ENCODE results near the gene DOCK3.
"Not testable (repeated sequence)": the region's sequence is repeated elsewhere in the genome, so short reads cannot be mapped to it uniquely, and the experiment has no call there.

DOCK3 gene

DNA sequence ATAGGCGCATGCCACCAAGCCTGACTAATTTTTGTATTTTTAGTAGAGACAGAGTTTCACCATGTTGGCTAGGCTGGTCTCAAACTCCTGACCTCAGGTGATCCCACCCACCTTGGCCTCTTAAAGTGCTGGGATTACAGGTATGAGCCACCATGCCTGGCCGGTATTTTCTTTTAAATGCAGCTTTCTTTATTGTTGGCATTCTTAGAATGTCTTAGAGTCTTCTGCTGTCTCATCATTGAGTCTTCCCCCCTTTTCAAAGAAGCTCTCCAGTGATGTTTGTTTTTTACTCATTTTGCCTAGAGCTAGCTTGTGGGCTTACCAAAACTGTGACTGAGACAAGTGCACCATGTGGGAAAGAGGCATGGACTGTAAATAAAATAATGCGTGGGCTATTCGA is 13.9 kb downstream of the DOCK3 start:
- DNase-seq: not testable (repeated sequence)

- no peak for DNase-seq
These were observed 14.8 kb downstream of the DOCK3 start for GRCh38 chr3:50689558-50689957.

DNA sequence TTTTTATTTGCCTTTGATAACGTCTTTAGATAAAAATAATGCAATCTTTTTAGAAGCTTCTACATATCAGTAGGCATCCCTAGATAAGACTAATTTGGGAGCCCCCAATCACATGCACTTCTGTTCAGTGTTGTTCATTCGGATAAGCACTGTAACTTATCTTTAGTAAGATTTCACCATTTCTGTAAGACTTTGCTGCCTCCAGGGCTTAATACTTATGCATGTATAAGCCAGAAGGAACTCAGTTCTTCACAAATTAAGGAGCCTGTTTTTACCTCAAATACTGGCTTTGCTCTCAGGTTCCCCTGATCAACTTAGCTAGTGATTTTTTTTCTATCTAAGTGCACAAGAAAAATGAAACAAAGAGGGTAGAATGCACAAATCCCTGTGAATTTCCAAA is 20.3 kb downstream of the DOCK3 start:
- no peak for DNase-seq

DNA sequence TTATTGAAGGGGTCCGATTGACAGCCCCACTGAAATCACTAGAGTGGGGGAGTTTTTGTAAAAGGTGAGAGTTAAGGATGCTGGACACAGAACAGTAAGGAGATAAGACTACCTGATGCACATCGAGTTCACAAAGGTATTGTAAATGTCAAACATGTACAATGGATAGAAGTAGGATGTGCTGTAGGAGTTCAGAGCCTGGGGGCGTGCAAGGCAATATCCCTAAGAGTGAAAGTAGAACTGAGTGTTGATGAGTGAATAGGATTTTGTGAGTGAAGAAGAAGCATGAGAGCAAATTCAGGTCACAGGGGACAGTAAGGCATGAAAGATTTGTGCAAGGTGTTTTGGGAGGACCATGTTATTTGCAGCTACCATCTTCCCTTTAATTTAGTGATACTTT is 21.5 kb downstream of the DOCK3 start:
- DNase-seq: no peak

GRCh38 chr3:50698269-50698668 is 23.5 kb downstream of the DOCK3 start:
- no peak for DNase-seq

GRCh38 chr3:50708620-50709019 is 33.9 kb downstream of the DOCK3 start:
- no peak for DNase-seq

GRCh38 chr3:50714946-50715345 is 40.2 kb downstream of the DOCK3 start:
- no peak for DNase-seq

GRCh38 chr3:50724831-50725230 is 50.1 kb downstream of the DOCK3 start:
- DNase-seq: no peak

DNA sequence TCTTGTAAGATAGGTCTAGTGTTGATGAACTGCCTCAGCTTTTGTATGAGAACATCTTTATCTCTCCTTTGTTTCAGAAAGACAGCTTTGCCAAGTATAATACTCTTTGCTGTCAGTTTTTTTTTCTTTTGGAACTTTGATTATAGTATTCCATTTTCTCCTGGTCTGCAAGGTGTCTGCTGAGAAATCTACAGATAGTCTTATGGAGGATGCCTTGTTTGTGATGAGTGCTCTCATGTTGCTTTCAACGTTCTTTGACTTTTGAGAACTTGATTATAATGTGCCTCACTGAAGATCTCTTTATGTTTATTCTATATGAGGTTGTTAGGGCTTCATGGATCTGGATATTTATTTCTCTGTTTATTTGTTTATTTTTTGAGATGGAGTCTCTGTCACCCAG is 60.3 kb downstream of the DOCK3 start:
- no peak for DNase-seq

GRCh38 chr3:50737193-50737905 is 62.6 kb downstream of the DOCK3 start:
- no peak for DNase-seq

- DNase-seq: no peak
These were observed 63.3 kb downstream of the DOCK3 start for GRCh38 chr3:50737906-50738598.

- DNase-seq: no peak
These were observed 68.9 kb downstream of the DOCK3 start for GRCh38 chr3:50743643-50744042.

GRCh38 chr3:50749822-50750221 is 75.1 kb downstream of the DOCK3 start:
- DNase-seq: no peak

DNA sequence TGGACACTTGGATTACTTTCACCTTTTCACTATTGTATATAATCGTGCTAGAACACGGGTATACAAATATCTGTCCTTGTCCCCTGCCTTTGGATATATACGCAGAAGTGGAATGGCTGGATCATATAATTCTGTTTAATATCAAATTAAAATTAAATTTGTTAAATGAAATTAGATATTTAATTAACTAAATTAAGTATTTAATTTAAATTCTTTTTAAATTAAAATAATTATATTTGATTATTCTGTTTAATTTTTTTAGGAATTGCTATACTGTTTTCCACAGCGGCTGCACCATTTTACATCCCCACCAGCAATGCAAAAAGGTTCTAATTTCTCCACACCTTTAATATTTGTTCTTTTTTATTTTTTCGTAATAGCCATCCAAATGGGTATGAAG is 84.3 kb downstream of the DOCK3 start:
- DNase-seq: no peak

DNA sequence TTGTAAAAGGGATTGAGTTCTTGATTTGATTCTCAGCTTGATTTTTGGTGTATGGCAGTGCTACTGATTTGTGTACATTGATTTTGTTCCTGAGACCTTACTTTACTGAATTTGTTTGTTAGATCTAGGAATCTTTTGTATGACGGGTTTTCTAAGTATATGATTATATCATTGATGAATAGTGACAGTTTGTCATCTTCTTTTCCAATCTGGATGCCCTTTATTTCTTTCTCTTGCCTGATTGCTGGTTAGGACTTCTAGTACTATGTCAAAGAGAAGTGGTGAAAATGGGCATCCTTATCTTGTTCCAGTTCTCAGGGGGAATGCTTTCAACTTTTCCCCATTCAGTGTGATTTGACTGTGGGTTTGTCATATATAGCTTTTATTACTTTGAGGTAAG is 103.0 kb downstream of the DOCK3 start:
- no peak for DNase-seq

DNA sequence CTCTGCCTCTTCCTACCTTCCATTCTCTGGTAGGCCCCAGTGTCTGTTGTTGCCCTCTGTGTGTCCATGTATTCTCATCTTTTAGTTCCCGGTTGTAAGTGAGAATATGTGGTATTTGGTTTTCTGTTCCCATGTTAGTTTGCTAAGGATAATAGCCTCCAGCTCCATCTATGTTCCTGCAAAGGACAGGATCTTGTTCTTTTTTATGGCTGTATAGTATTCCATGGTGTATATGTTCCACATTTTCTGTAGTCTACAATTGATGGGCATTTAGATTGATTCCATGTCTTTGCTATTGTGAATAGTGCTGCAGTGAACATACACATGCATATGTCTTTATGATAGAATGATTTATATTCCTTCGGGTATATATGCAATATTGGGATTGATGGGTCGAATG is 107.0 kb downstream of the DOCK3 start:
- not testable (repeated sequence) for DNase-seq

DNA sequence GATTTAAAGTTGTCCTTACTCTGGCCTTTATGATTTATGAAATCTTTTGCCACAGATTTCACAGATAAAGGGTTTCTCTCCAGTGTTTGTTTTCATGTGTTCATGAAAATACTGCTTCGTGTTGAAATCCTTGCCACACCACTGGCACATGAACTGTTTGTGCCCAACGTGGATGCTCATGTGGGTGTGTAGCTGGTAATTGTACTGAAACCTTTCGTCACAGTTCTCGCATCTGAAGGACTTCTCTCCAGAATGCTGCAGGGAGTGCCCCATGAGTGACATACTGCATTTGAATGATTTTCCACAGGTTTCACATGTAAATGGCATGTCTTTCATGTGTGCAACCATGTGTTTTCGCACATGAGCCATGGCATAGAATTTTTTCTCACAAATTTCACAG is 111.9 kb downstream of the DOCK3 start:
- DNase-seq: no peak

GRCh38 chr3:50790894-50791293 is 116.2 kb downstream of the DOCK3 start:
- DNase-seq: not testable (repeated sequence)

DNA sequence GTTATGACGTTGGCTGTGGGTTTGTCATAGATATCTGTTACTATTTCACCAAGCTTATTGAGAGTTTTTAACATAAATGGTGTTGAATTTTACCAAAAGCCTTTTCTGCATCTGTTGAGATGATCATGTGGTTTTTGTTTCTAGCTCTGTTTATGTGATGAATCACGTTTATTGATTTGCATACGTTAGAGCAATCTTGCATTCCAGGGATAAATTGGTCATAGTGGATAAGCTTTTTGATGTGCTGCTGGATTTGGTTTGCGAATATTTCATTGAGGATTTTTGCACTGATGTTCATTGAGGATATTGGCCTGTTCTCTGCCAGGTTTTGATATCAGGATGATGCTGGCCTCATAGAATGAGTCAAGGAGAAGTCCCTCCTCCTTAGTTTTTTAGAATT is 117.8 kb downstream of the DOCK3 start:
- DNase-seq: no peak

GRCh38 chr3:50803805-50804204 is 129.1 kb downstream of the DOCK3 start:
- not testable (repeated sequence) for DNase-seq

- not testable (repeated sequence) for DNase-seq
These were observed 129.6 kb downstream of the DOCK3 start for GRCh38 chr3:50804376-50804775.

- no peak for DNase-seq
These were observed 130.6 kb downstream of the DOCK3 start for GRCh38 chr3:50805321-50805720.

- no peak for DNase-seq
These were observed 131.3 kb downstream of the DOCK3 start for GRCh38 chr3:50806031-50806430.

DNA sequence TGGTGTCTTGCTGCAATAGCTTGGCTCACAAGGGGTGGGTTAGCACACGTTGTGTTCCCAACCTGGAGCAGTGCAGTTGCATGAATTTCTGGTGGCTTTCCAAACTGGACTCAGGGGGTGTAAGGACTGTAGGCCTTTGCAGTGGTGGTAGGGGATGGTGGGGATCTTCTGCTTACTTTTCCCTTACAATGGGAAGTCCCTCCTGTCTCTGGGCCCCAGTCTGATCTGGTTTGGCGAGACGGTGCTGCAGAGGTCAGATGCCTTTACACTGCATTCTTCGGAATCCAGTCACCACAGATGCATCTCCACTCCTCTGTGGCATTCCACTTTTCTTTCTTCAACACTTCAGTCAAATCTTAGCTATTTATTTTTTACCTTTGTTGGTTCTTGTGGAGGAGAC is 132.1 kb downstream of the DOCK3 start:
- no peak for DNase-seq

- DNase-seq: no peak
These were observed 132.5 kb downstream of the DOCK3 start for GRCh38 chr3:50807266-50807665.
